H1 (cell line): ENCODE measurements around the gene LTC4S. TPM values are rescaled to one million over a fixed set of nuclear protein-coding genes. Genes with fewer than 3 reads are reported as not detected.

Experiments used
- E2F6 ChIP-seq: IDR thresholded peaks from 2 replicates; pipeline ENCODE4 v1.6.1; 2012; ENCODE audit warnings: inconsistent platforms
- TAF1 ChIP-seq: IDR thresholded peaks from 2 replicates; pipeline ENCODE4 v1.6.1; 2011; ENCODE audit warnings: mild to moderate bottlenecking, low read depth, low read length
- polyA plus RNA-seq, 7 experiments: library from polyadenylated mRNA; depleted of rRNA in 3 of 7; stranded (reverse) in 5 of 7; unstranded in 2 of 7; fragments of >200 nt in 5 of 7; fragments of 200-250 nt in 2 of 7; gene quantifications; 1 replicate in 5 of 7; 2 replicates in 1 of 7; 4 replicates in 1 of 7; pipeline versions ENCODE4 v1.2.1 to v1.2.3, GENCODE V29; 2011 to 2013; ENCODE audit warnings: missing spikeins in 2 of 7, mixed read lengths in 2 of 7
- total RNA-seq: library from RNA; stranded (reverse); fragmentation: NEBNext Ultra II Directional; extraction: Animal tissue kit (Norgen Biotek cat#: 25700); gene quantifications from 2 replicates; pipeline ENCODE4 v1.2.1, GENCODE V29; 2021

Gene LTC4S
- total and polyA plus RNA-seq, 2 of the 8 experiments (the other 6 are each of a cell fraction or from before 2014, with no cell fraction given) = 2.2 to 3.7 TPM

GRCh38 chr5:179794171-179794570, 385 bp downstream of the LTC4S start (continued):
- TF ChIP-seq E2F6 = no peak
- TF ChIP-seq TAF1 = no peak
